Thoracic aorta (tissue), 2 donors: ENCODE data around the gene SLC25A1. TPM values are rescaled to one million over a fixed set of nuclear protein-coding genes. Genes with fewer than 3 reads are reported as not detected.

Source experiments
- ATAC-seq: fragments of 150-250 bp; one replicate; pipeline ENCODE4 v1.8.0; 2017; ENCODE audit warnings: low read depth; ENCODE audit not compliant: insufficient number of reproducible peaks, low FRiP score
- DNase-seq: peaks from one replicate; pipeline ENCODE4 v3.0.0-alpha.2; 2020; ENCODE audit warnings: low spot score
- H3K27ac ChIP-seq, 2 donors: fragments of 200-600 bp; sonication (generic); 1 replicate in 1 of 2; 2 replicates in 1 of 2; pipeline ENCODE4 v1.5.1; 2016; ENCODE audit warnings: mild to moderate bottlenecking in 2 of 2, moderate library complexity in 2 of 2
- H3K27me3 ChIP-seq: fragments of 200-600 bp; sonication (generic); replicated peaks from 2 replicates; pipeline ENCODE4 v1.6.0; 2016; ENCODE audit warnings: mild to moderate bottlenecking; ENCODE audit not compliant: insufficient read depth
- H3K36me3 ChIP-seq: fragments of 200-600 bp; sonication (generic); one replicate; pipeline ENCODE4 v1.5.1; 2016
- H3K4me1 ChIP-seq, 2 donors: fragments of 200-600 bp; sonication (generic); 1 replicate in 1 of 2; 2 replicates in 1 of 2; pipeline versions ENCODE4 v1.5.1 to v1.6.0; 2016; ENCODE audit warnings: low read depth in 2 of 2, mild to moderate bottlenecking in 1 of 2; ENCODE audit not compliant: control insufficient read depth in 1 of 2
- H3K4me3 ChIP-seq: fragments of 200-600 bp; sonication (generic); 2 replicates; pipeline ENCODE4 v1.5.1; 2016; ENCODE audit warnings: mild to moderate bottlenecking
- H3K9me3 ChIP-seq: fragments of 200-600 bp; sonication (generic); 2 replicates; pipeline ENCODE4 v1.5.1; 2016
- CTCF ChIP-seq: fragments of 200-600 bp; sonication (generic); IDR thresholded peaks from one replicate; pipeline ENCODE4 v1.5.1; 2019; ENCODE audit warnings: antibody characterized with exemption
- total RNA-seq, 2 donors: library from RNA; depleted of rRNA; stranded (reverse); fragments of >200 nt; gene quantifications; one replicate each; pipeline versions ENCODE4 v1.1.0 to v1.2.3, GENCODE V29; 2016

SLC25A1 gene
- total RNA-seq, 2 donors from 2014 or later, result 26.2 to 65.1 TPM

- H3K4me1 ChIP-seq, result no peaks in the 10 kb centered on the region
- peaks cover 31% of the 10 kb centered on the region for H3K36me3 ChIP-seq
- H3K9me3 ChIP-seq, result no peaks in the 10 kb centered on the region
- TF ChIP-seq CTCF, result no peak
- no peak overlapping the region for H3K27ac ChIP-seq
- DNase-seq, result no peak
- no peaks in the 10 kb centered on the region for H3K27me3 ChIP-seq
- no peak for ATAC-seq
- H3K4me3 ChIP-seq, result no peak overlapping the region
Observed at GRCh38 chr22:19131685-19132015, 46.9 kb downstream of the SLC25A1 start.

- no peaks in the 10 kb centered on the region for H3K27me3 ChIP-seq
- no peak within 1 kb of the TSS for H3K27ac ChIP-seq
- H3K9me3 ChIP-seq, result no peaks in the 10 kb centered on the region
- TF ChIP-seq CTCF, result no peak
- H3K36me3 ChIP-seq, result peaks cover 27% of the 10 kb centered on the region
- DNase-seq, result no peak
- ATAC-seq, result no peak
- H3K4me1 ChIP-seq, result no peaks in the 10 kb centered on the region
- no peak within 1 kb of the TSS for H3K4me3 ChIP-seq
Observed at GRCh38 chr22:19130959-19131684, 47.4 kb downstream of the SLC25A1 start, which contains the start of gene TSSK2. TSS of gene TSSK2 (plus strand) at chr22:19131308. CDS start at chr22:19131400, 92 bp downstream.

- ATAC-seq (no peak), DNase-seq (no peak)
- Histone ChIP-seq H3K4me1 (no peaks in the 10 kb centered on the region), H3K36me3 (peaks cover 19% of the 10 kb centered on the region), H3K27ac (no peak overlapping the region), H3K4me3 (no peak overlapping the region), H3K27me3 (no peaks in the 10 kb centered on the region), H3K9me3 (no peaks in the 10 kb centered on the region)
- TF ChIP-seq CTCF, result no peak
Observed at GRCh38 chr22:19129871-19130270, 48.7 kb downstream of the SLC25A1 start.

- H3K4me1 ChIP-seq, result no peaks in the 10 kb centered on the region
- no peak overlapping the region for H3K4me3 ChIP-seq
- H3K27me3 ChIP-seq, result no peaks in the 10 kb centered on the region
- no peaks in the 10 kb centered on the region for H3K9me3 ChIP-seq
- H3K27ac ChIP-seq, result no peak overlapping the region
- DNase-seq (no peak), ATAC-seq (no peak)
- TF ChIP-seq CTCF, result no peak
- peaks cover 12% of the 10 kb centered on the region for H3K36me3 ChIP-seq
Observed at GRCh38 chr22:19128946-19129727, 49.4 kb downstream of the SLC25A1 start.

GRCh38 chr22:19128009-19128401 is 50.5 kb downstream of the SLC25A1 start:
- no peaks in the 10 kb centered on the region for H3K27me3 ChIP-seq
- no peak overlapping the region for H3K4me3 ChIP-seq
- H3K36me3 ChIP-seq, result peaks cover under 1% of the 10 kb centered on the region
- H3K9me3 ChIP-seq, result no peaks in the 10 kb centered on the region
- no peak for TF ChIP-seq CTCF
- ATAC-seq (no peak), DNase-seq (no peak)
- H3K27ac ChIP-seq, result no peak overlapping the region
- H3K4me1 ChIP-seq, result peaks cover 0 to 4% of the 10 kb centered on the region in 2 donors
